ENCODE measurements around the gene PPP3CA. TPM values are rescaled to one million over a fixed set of nuclear protein-coding genes. Genes with fewer than 3 reads are reported as not detected.

Gene PPP3CA
- total and polyA plus RNA-seq, 2 experiments from 2014 or later = 27.0 to 45.2 TPM

DNA sequence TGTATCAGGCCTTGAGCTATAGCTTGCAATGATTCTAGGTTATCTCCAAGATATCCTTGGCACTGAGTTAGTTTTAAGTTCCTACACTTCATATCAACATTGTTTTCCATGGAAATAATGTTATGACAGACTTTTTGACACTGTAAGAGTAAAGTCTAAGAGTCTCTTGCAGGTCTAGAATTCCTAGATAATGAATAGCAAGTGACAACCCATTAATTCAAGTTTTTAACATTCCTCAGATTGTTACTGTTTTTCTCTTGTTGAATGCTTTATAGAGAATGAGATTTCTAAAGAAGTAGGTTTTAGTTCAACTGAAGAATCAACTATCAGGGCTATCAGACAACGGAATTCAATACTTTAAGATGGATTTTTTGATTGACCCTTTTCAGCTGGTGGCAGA is 276.1 kb downstream of the PPP3CA start:
- DNase-seq (ENCODE audit: low spot score) (no peak), ATAC-seq (no peak)
- Histone ChIP-seq H3K27me3 (ENCODE audit: insufficient read depth) (no peaks in the 10 kb centered on the region), H3K27ac (ENCODE audit: low read depth) (no peak overlapping the region), H4K20me1 (replicated peaks; ENCODE audit: insufficient read depth) (no peaks in the 10 kb centered on the region), H3K36me3 (ENCODE audit: insufficient read depth) (no peaks in the 10 kb centered on the region), H3K79me2 (replicated peaks; ENCODE audit: insufficient read depth) (no peaks in the 10 kb centered on the region), H3K9me2 (ENCODE audit: insufficient read depth) (no peaks in the 10 kb centered on the region), H3K4me2 (no peak overlapping the region), H3F3A (replicated peaks; ENCODE audit: low read depth) (no peaks in the 10 kb centered on the region), H3K4me1 (ENCODE audit: insufficient read depth) (no peaks in the 10 kb centered on the region), H2AFZ (no peak overlapping the region), H3K4me3 (no peak overlapping the region)
- Mint-ChIP-seq H3K4me3 (no peak overlapping the region), H3K4me1 (peaks cover 13% of the 10 kb centered on the region; the same call in 2 of the 3 replicates), H3K36me3 (ENCODE audit: low read depth) (no peaks in the 10 kb centered on the region), H3K27me3 (ENCODE audit: insufficient read depth, low read depth, poor library complexity) (no peaks in the 10 kb centered on the region), H3K27ac (no peak overlapping the region), H3K9me3 (no peaks in the 10 kb centered on the region)
- TF ChIP-seq EZH2phosphoT487 (IDR thresholded peaks at IDR 0.05; ENCODE audit: unreplicated experiment) = no peak
- TF ChIP-seq, protein P1, sequence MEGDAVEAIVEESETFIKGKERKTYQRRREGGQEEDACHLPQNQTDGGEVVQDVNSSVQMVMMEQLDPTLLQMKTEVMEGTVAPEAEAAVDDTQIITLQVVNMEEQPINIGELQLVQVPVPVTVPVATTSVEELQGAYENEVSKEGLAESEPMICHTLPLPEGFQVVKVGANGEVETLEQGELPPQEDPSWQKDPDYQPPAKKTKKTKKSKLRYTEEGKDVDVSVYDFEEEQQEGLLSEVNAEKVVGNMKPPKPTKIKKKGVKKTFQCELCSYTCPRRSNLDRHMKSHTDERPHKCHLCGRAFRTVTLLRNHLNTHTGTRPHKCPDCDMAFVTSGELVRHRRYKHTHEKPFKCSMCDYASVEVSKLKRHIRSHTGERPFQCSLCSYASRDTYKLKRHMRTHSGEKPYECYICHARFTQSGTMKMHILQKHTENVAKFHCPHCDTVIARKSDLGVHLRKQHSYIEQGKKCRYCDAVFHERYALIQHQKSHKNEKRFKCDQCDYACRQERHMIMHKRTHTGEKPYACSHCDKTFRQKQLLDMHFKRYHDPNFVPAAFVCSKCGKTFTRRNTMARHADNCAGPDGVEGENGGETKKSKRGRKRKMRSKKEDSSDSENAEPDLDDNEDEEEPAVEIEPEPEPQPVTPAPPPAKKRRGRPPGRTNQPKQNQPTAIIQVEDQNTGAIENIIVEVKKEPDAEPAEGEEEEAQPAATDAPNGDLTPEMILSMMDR (conservative IDR thresholded peaks at IDR 0.05; ENCODE audit: low read depth in 2 of 2) = no peak
- no peak for TF ChIP-seq ZNF331 (CRISPR knock-in tag; IDR thresholded peaks at IDR 0.05; ENCODE audit: low read depth)
- TF ChIP-seq, protein P2, sequence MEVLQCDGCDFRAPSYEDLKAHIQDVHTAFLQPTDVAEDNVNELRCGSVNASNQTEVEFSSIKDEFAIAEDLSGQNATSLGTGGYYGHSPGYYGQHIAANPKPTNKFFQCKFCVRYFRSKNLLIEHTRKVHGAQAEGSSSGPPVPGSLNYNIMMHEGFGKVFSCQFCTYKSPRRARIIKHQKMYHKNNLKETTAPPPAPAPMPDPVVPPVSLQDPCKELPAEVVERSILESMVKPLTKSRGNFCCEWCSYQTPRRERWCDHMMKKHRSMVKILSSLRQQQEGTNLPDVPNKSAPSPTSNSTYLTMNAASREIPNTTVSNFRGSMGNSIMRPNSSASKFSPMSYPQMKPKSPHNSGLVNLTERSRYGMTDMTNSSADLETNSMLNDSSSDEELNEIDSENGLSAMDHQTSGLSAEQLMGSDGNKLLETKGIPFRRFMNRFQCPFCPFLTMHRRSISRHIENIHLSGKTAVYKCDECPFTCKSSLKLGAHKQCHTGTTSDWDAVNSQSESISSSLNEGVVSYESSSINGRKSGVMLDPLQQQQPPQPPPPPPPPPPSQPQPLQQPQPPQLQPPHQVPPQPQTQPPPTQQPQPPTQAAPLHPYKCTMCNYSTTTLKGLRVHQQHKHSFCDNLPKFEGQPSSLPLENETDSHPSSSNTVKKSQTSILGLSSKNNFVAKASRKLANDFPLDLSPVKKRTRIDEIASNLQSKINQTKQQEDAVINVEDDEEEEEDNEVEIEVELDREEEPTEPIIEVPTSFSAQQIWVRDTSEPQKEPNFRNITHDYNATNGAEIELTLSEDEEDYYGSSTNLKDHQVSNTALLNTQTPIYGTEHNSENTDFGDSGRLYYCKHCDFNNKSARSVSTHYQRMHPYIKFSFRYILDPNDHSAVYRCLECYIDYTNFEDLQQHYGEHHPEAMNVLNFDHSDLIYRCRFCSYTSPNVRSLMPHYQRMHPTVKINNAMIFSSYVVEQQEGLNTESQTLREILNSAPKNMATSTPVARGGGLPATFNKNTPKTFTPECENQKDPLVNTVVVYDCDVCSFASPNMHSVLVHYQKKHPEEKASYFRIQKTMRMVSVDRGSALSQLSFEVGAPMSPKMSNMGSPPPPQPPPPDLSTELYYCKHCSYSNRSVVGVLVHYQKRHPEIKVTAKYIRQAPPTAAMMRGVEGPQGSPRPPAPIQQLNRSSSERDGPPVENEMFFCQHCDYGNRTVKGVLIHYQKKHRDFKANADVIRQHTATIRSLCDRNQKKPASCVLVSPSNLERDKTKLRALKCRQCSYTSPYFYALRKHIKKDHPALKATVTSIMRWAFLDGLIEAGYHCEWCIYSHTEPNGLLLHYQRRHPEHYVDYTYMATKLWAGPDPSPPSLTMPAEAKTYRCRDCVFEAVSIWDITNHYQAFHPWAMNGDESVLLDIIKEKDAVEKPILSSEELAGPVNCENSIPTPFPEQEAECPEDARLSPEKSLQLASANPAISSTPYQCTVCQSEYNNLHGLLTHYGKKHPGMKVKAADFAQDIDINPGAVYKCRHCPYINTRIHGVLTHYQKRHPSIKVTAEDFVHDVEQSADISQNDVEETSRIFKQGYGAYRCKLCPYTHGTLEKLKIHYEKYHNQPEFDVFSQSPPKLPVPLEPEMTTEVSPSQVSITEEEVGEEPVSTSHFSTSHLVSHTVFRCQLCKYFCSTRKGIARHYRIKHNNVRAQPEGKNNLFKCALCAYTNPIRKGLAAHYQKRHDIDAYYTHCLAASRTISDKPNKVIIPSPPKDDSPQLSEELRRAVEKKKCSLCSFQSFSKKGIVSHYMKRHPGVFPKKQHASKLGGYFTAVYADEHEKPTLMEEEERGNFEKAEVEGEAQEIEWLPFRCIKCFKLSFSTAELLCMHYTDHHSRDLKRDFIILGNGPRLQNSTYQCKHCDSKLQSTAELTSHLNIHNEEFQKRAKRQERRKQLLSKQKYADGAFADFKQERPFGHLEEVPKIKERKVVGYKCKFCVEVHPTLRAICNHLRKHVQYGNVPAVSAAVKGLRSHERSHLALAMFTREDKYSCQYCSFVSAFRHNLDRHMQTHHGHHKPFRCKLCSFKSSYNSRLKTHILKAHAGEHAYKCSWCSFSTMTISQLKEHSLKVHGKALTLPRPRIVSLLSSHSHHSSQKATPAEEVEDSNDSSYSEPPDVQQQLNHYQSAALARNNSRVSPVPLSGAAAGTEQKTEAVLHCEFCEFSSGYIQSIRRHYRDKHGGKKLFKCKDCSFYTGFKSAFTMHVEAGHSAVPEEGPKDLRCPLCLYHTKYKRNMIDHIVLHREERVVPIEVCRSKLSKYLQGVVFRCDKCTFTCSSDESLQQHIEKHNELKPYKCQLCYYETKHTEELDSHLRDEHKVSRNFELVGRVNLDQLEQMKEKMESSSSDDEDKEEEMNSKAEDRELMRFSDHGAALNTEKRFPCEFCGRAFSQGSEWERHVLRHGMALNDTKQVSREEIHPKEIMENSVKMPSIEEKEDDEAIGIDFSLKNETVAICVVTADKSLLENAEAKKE (CRISPR knock-in tag; IDR thresholded peaks at IDR 0.05) = no peak
- no peak for TF ChIP-seq CREB1 (CRISPR knock-in tag; IDR thresholded peaks at IDR 0.05; ENCODE audit: low read depth)
- no peak for TF ChIP-seq STAT1 (IDR thresholded peaks at IDR 0.05; ENCODE audit: unreplicated experiment)
